Spleen (tissue), 11 donors: ENCODE data around the gene PCK2. TPM values are rescaled to one million over a fixed set of nuclear protein-coding genes. Genes with fewer than 3 reads are reported as not detected.

Experiments used
- DNase-seq: peaks from one replicate; pipeline ENCODE4 v3.0.0-alpha.2; 2020
- H3K27ac ChIP-seq, 8 donors: fragments of 200-600 bp; sonication (generic) in 7 of 8; 1 replicate in 4 of 8; 2 replicates in 4 of 8; pipeline versions ENCODE4 v1.5.0 to v1.8.0; 2016 to 2021; ENCODE audit warnings: inconsistent platforms in 4 of 8, mild to moderate bottlenecking in 4 of 8, moderate library complexity in 1 of 8
- H3K27me3 ChIP-seq, 7 donors: fragments of 200-600 bp; sonication (generic) in 6 of 7; replicated peaks in 1 of 7; 1 replicate in 4 of 7; 2 replicates in 3 of 7; pipeline versions ENCODE4 v1.5.0 to v1.8.0; 2016 to 2021; ENCODE audit warnings: inconsistent platforms in 3 of 7, mild to moderate bottlenecking in 1 of 7
- H3K36me3 ChIP-seq, 6 donors: fragments of 200-600 bp; sonication (generic) in 5 of 6; 1 replicate in 4 of 6; 2 replicates in 2 of 6; pipeline versions ENCODE4 v1.5.0 to v1.8.0; 2016 to 2021; ENCODE audit warnings: inconsistent platforms in 2 of 6
- H3K4me1 ChIP-seq, 6 donors: fragments of 200-600 bp; sonication (generic) in 5 of 6; 1 replicate in 3 of 6; 2 replicates in 3 of 6; pipeline versions ENCODE4 v1.5.0 to v1.8.0; 2016 to 2021; ENCODE audit warnings: inconsistent platforms in 3 of 6
- H3K4me3 ChIP-seq, 8 donors: fragments of 200-600 bp; sonication (generic) in 7 of 8; 1 replicate in 4 of 8; 2 replicates in 4 of 8; pipeline versions ENCODE4 v1.5.0 to v1.8.0; 2016 to 2021; ENCODE audit warnings: inconsistent platforms in 4 of 8, mild to moderate bottlenecking in 4 of 8, moderate library complexity in 2 of 8
- H3K9me3 ChIP-seq, 8 donors: fragments of 200-600 bp; sonication (generic) in 7 of 8; 1 replicate in 4 of 8; 2 replicates in 4 of 8; pipeline versions ENCODE4 v1.5.0 to v1.8.0; 2016 to 2021; ENCODE audit warnings: inconsistent platforms in 4 of 8
- POLR2A ChIP-seq, 3 donors: fragments of 450-650 bp; IDR thresholded peaks; one replicate each; pipeline ENCODE4 v1.5.1; 2017; ENCODE audit warnings: antibody characterized with exemption in 3 of 3, mild to moderate bottlenecking in 1 of 3
- POLR2AphosphoS5 ChIP-seq, 3 donors: sonication (generic); formaldehyde crosslinking; IDR thresholded peaks; one replicate each; pipeline ENCODE4 v1.5.1; 2017; ENCODE audit warnings: antibody characterized with exemption in 3 of 3
- WGBS, 5 donors: extraction: QIAGEN DNeasy Blood & Tissue Kit in 3 of 5; methylation state at CpG; one replicate each; pipeline versions ENCODE4 v1.1.5 to v1.1.7; 2013 to 2018; 5-methylcytosine and 5-hydroxymethylcytosine counted together
- intact Hi-C: fragments of 100-400 bp; cut with DNase I; formaldehyde crosslinking; loops from one replicate; pipeline ENCODE4 v1.15.0; 2023; ENCODE audit warnings: low total_unique reads
- polyA plus RNA-seq, 3 donors: library from polyadenylated mRNA; stranded (reverse); fragments of 200-250 nt; gene quantifications; one replicate each; pipeline ENCODE4 v1.2.1, GENCODE V29; 2013
- total RNA-seq, 7 donors: library from RNA; depleted of rRNA in 3 of 7; stranded (reverse); fragments of >200 nt in 3 of 7; fragmentation: NEBNext Ultra II Directional in 4 of 7; extraction: Animal tissue kit (Norgen Biotek cat#: 25700) in 4 of 7; gene quantifications; one replicate each; pipeline versions ENCODE4 v1.1.0 to v1.2.1, GENCODE V29; 2016 to 2021
- TF ChIP-seq, protein P1 (sequence below), 11 experiments: fragments of 200-600 bp in 7 of 11; fragments of 450-650 bp in 4 of 11; sonication (generic) in 4 of 11; IDR thresholded peaks in 8 of 11; conservative IDR thresholded peaks in 3 of 11; 1 replicate in 7 of 11; 2 replicates in 4 of 11; pipeline versions ENCODE4 v1.4.0 to v1.8.0; 2016 to 2021; ENCODE audit warnings: antibody characterized with exemption in 11 of 11, inconsistent platforms in 4 of 11, mild to moderate bottlenecking in 1 of 11
- donor health status: healthy with polysubstance abuse.
- donor health status: DM: no; HTN: no; CAD: no; lungs with moderate emphysema.
- donor health status: DM: no; HTN: no; CAD: no.
- donor health status: Bipolar disorder and iron deficiency.
- donor health status: healthy.
- donor health status: DM: no; HTN: no; CAD: no.
- donor health status: DM: yes; HTN: yes; CAD: no.

Gene PCK2
- total and polyA plus RNA-seq, 10 donors = 25.3 to 52.3 (median 33.8) TPM

DNA sequence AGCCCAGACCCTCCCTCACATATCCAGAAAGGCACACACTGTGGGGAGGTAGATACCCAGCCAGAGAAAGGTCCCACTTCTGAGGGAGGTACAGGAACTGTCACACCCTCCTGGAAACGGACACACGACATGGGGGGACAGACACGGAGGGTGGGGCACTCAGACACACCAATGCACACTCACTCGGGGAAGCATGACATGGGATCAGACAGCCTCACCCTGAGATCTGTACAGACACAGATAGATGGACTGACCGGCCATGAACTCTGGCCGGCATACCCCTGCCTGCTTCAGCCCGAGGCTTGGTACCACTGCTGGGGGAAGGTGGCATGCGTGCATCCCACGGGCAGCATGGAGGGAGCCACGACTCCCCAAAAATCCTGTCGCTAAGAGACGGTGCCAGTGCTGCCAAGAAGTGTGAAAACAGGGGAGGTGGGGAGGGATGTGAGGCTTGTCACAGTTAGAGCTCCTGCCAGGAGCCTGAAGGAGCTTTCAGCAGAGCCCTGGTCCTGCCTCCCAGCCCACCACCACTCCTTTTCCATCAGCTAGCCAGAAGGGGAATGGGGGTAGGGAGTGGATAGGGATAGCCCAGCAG is 22.2 kb upstream of the PCK2 start:
- H3K27me3 ChIP-seq = peaks cover 0 to 17% (median 0%) of the 10 kb centered on the region in 7 donors
- H3K27ac ChIP-seq = no peak overlapping the region
- peak; percentile 50 for DNase-seq
- H3K36me3 ChIP-seq = no peaks in the 10 kb centered on the region
- intact Hi-C loops = no loop called here
- no peak overlapping the region for H3K4me3 ChIP-seq
- 71 to 90% (median 76%) methylated on average over 7 to 12 of the region's 12 CpGs for WGBS, 5 donors
- no peaks in the 10 kb centered on the region for H3K9me3 ChIP-seq
- H3K4me1 ChIP-seq = peaks cover 0 to 24% (median 2%) of the 10 kb centered on the region in 6 donors
- TF ChIP-seq, protein P1, sequence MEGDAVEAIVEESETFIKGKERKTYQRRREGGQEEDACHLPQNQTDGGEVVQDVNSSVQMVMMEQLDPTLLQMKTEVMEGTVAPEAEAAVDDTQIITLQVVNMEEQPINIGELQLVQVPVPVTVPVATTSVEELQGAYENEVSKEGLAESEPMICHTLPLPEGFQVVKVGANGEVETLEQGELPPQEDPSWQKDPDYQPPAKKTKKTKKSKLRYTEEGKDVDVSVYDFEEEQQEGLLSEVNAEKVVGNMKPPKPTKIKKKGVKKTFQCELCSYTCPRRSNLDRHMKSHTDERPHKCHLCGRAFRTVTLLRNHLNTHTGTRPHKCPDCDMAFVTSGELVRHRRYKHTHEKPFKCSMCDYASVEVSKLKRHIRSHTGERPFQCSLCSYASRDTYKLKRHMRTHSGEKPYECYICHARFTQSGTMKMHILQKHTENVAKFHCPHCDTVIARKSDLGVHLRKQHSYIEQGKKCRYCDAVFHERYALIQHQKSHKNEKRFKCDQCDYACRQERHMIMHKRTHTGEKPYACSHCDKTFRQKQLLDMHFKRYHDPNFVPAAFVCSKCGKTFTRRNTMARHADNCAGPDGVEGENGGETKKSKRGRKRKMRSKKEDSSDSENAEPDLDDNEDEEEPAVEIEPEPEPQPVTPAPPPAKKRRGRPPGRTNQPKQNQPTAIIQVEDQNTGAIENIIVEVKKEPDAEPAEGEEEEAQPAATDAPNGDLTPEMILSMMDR (IDR thresholded peaks at IDR 0.05 in 8 of 11, conservative IDR thresholded peaks at IDR 0.05 in 3 of 11) = no peak
- TF ChIP-seq POLR2AphosphoS5 (IDR thresholded peaks at IDR 0.05) (no peak), POLR2A (IDR thresholded peaks at IDR 0.05) (no peak)

DNA sequence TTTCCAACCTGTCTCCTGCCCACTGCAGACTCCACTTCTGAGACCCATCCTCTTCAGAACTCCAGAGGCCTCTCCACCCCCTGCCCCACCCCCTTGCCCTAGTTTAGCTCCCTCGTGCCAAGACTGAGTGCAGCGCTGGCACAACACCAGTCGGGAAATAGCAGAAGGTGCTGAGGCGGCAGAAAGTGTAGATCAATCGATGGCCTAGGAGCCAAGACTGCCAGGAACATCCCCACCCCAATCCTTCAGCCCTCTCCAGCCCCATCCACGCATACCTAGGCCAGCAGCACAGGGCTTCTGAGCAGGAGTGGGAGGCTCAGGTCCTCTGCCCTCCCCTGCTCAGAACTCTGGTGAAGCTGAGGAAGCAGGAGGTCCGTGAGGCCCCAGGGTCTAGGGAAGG is 21.7 kb upstream of the PCK2 start:
- Histone ChIP-seq H3K36me3 (no peaks in the 10 kb centered on the region), H3K27me3 (peaks cover 0 to 17% (median 0%) of the 10 kb centered on the region in 7 donors), H3K27ac (no peak overlapping the region), H3K4me1 (peaks cover 0 to 24% (median 2%) of the 10 kb centered on the region in 6 donors), H3K9me3 (no peaks in the 10 kb centered on the region), H3K4me3 (no peak overlapping the region)
- peak; percentile 41 for DNase-seq
- TF ChIP-seq, protein P1 (IDR thresholded peaks at IDR 0.05 in 8 of 11, conservative IDR thresholded peaks at IDR 0.05 in 3 of 11) = no peak
- no peak for TF ChIP-seq POLR2A (IDR thresholded peaks at IDR 0.05)
- TF ChIP-seq POLR2AphosphoS5 (IDR thresholded peaks at IDR 0.05) = no peak
- intact Hi-C loops = no loop called here
- WGBS, 5 donors = 66 to 86% (median 74%) methylated on average over 7 of the region's 7 CpGs

DNA sequence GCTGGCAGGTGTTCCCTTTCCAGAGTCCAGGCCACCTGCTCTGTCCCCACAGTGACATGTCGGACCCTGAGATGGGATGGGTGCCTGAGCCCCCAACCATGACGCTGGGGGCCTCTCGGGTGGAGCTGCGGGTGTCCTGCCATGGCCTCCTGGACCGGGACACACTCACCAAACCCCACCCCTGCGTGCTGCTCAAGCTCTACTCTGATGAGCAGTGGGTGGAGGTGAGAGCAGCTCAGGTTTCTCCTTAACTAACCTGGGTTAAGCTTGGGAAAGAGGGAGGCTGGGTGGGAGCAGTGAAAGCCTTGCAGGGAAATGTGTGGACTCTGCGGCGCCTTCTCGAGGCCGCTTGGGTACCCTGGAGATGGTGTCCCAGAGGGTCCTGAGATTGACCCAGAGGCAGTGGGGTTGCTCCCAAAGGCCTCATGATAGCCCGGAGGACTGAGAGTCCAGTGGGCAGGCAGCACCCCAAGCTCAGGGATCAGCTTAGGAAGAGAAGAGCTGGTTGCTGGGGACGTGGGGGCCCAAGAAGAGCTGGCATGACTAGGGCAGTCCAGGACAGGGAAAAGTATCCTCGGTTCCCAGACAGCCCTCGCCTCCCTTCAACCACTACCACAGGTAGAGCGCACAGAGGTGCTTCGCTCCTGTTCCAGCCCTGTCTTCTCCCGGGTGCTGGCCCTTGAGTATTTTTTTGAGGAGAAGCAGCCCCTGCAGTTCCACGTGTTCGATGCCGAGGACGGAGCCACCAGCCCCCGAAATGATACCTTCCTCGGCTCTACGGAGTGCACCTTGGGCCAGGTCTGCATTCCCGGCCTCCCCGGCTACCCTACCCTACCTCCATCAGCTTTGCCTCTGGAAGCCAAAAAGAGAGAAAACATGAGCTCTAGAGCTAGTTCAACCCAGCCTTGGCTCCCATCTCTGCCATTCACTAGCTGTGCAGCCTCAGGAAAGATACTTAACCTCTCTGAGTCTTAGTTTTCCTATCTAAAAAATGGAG is 20.9 kb upstream of the PCK2 start:
- H3K27me3 ChIP-seq = peaks cover 0 to 17% (median 0%) of the 10 kb centered on the region in 7 donors
- TF ChIP-seq POLR2A (IDR thresholded peaks at IDR 0.05) = no peak
- no peak for TF ChIP-seq POLR2AphosphoS5 (IDR thresholded peaks at IDR 0.05)
- TF ChIP-seq, protein P1 (IDR thresholded peaks at IDR 0.05 in 8 of 11, conservative IDR thresholded peaks at IDR 0.05 in 3 of 11) = no peak
- no peaks in the 10 kb centered on the region for H3K9me3 ChIP-seq
- peak; percentile 16 for DNase-seq
- no peak overlapping the region for H3K27ac ChIP-seq
- H3K36me3 ChIP-seq = no peaks in the 10 kb centered on the region
- H3K4me1 ChIP-seq = peaks cover 0 to 24% (median 2%) of the 10 kb centered on the region in 6 donors
- no peak overlapping the region for H3K4me3 ChIP-seq
- intact Hi-C loops = no loop called here
- WGBS, 5 donors = 80 to 92% (median 88%) methylated on average over 24 to 26 of the region's 26 CpGs
